Activated T-cell treated with anti-CD3 and anti-CD28 coated beads for 48 hours (primary cell): ENCODE data around the gene PPP2R1B.
"Not testable (repeated sequence)": the region's sequence is repeated elsewhere in the genome, so short reads cannot be mapped to it uniquely, and the experiment has no call there.

Source experiments
- DNase-seq: peaks from one replicate; pipeline ENCODE4 v3.0.0-alpha.2; 2020; ENCODE audit warnings: low read depth

The PPP2R1B gene

GRCh38 chr11:111765984-111766833 lies at the start of gene PPP2R1B:
Gene PPP2R1B (minus strand): TSS chr11:111766389. CDS start chr11:111766361, 28 bp downstream.
- DNase-seq, result peak; percentile 67

GRCh38 chr11:111815489-111815888 lies 49.3 kb upstream of the PPP2R1B start:
- DNase-seq, result no peak

GRCh38 chr11:111814557-111815320 lies 48.5 kb upstream of the PPP2R1B start:
- DNase-seq, result no peak

- DNase-seq, result no peak
Observed at GRCh38 chr11:111814106-111814505, 47.9 kb upstream of the PPP2R1B start.

- DNase-seq, result no peak
Observed at GRCh38 chr11:111812211-111812610, 46.0 kb upstream of the PPP2R1B start.

GRCh38 chr11:111811445-111811844 lies 45.3 kb upstream of the PPP2R1B start:
- DNase-seq, result no peak

GRCh38 chr11:111808834-111809233 lies 42.6 kb upstream of the PPP2R1B start:
- no peak for DNase-seq

GRCh38 chr11:111808063-111808588 lies 41.9 kb upstream of the PPP2R1B start:
- DNase-seq, result no peak

GRCh38 chr11:111807076-111807475 lies 40.9 kb upstream of the PPP2R1B start:
- no peak for DNase-seq

- DNase-seq, result no peak
Observed at GRCh38 chr11:111801135-111801534, 34.9 kb upstream of the PPP2R1B start.

- no peak for DNase-seq
Observed at GRCh38 chr11:111798279-111798678, 32.1 kb upstream of the PPP2R1B start.

GRCh38 chr11:111797145-111797581 lies 31.0 kb upstream of the PPP2R1B start:
- DNase-seq, result no peak

GRCh38 chr11:111796696-111797095 lies 30.5 kb upstream of the PPP2R1B start:
- DNase-seq, result no peak

- DNase-seq, result no peak
Observed at GRCh38 chr11:111795334-111795985, 29.3 kb upstream of the PPP2R1B start.

- DNase-seq, result no peak
Observed at GRCh38 chr11:111793863-111794262, 27.7 kb upstream of the PPP2R1B start.

- no peak for DNase-seq
Observed at GRCh38 chr11:111792955-111793500, 26.8 kb upstream of the PPP2R1B start.

GRCh38 chr11:111792314-111792713 lies 26.1 kb upstream of the PPP2R1B start:
- no peak for DNase-seq

GRCh38 chr11:111788464-111788863 lies 22.3 kb upstream of the PPP2R1B start:
- no peak for DNase-seq

GRCh38 chr11:111788051-111788450 lies 21.9 kb upstream of the PPP2R1B start:
- DNase-seq, result no peak

GRCh38 chr11:111785886-111786412 lies 19.8 kb upstream of the PPP2R1B start:
- no peak for DNase-seq

GRCh38 chr11:111785076-111785475 lies 18.9 kb upstream of the PPP2R1B start:
- no peak for DNase-seq

GRCh38 chr11:111784311-111784710 lies 18.1 kb upstream of the PPP2R1B start:
- not testable (repeated sequence) for DNase-seq
